ENCODE data around the gene RASSF3. TPM values are rescaled to one million over a fixed set of nuclear protein-coding genes. Genes with fewer than 3 reads are reported as not detected.

The RASSF3 gene
- polyA plus RNA-seq, 3 donors = 6.6 to 77.9 (median 14.5) TPM

- Histone ChIP-seq H3K4me1 (ENCODE audit: control insufficient read depth in 1 of 2, insufficient read depth in 2 of 2, low read length in 2 of 2) (peaks cover 91 to 97% of the 10 kb centered on the region in 2 donors), H4K20me1 (ENCODE audit: insufficient read depth, low read length) (peaks cover 100% of the 10 kb centered on the region), H3K36me3 (replicated peaks in 1 of 2; ENCODE audit: control insufficient read depth in 1 of 2, insufficient read depth in 2 of 2, low read length in 2 of 2) (peaks cover 4 to 12% of the 10 kb centered on the region in 2 donors), H3K9ac (ENCODE audit: insufficient read depth, low read length, poor library complexity, severe bottlenecking) (no peak overlapping the region), H3K9me3 (replicated peaks in 1 of 2; ENCODE audit: control insufficient read depth in 1 of 2, insufficient read depth in 1 of 2, low read length in 2 of 2) (no peaks in the 10 kb centered on the region), H2AFZ (ENCODE audit: insufficient read depth, low read depth, low read length, poor library complexity, severe bottlenecking) (no peak overlapping the region), H3K4me3 (replicated peaks in 1 of 3; ENCODE audit: low read depth in 2 of 3, low read length in 3 of 3) (peak overlapping the region in 1 of 3 experiments; percentile 19), H3K79me2 (ENCODE audit: insufficient read depth, low read length) (peaks cover 100% of the 10 kb centered on the region), H3K27me3 (ENCODE audit: control insufficient read depth in 2 of 2, insufficient read depth in 2 of 2, low read length in 2 of 2) (no peaks in the 10 kb centered on the region), H3K4me2 (replicated peaks; ENCODE audit: extremely low read depth, low read length, poor library complexity, severe bottlenecking) (peak overlapping the region; percentile 48), H3K27ac (ENCODE audit: low read depth in 1 of 2, low read length in 2 of 2) (peak overlapping the region; percentile 45 to 49)
- intact Hi-C loops (cut with micrococcal nuclease) = loop anchor here in 1 of 2 donors (5.0 kb wide), 1 partner anchor 61 kb away; the partner anchor contains the start of gene RASSF3
- Mint-ChIP-seq H3K4me1 (peaks cover 87% of the 10 kb centered on the region), H3K27ac (peak overlapping the region; percentile 71 to 88 (median 85)), H3K36me3 (peaks cover 17 to 33% of the 10 kb centered on the region in 2 donors), H3K9me3 (peaks cover 0 to 3% (median 0%) of the 10 kb centered on the region in 7 donors), H3K27me3 (ENCODE audit: low read depth in 3 of 3) (peaks cover 0 to 4% (median 0%) of the 10 kb centered on the region in 3 donors), H3K4me3 (peak overlapping the region; percentile 27 to 64)
- no peak for TF ChIP-seq CTCF (IDR thresholded peaks at IDR 0.05)
- WGBS (ENCODE audit: insufficient coverage) = 0% methylated on average over 4 of the region's 8 CpGs
- peak; percentile 25 to 35 (median 27) for DNase-seq
Observed at GRCh38 chr12:64672925-64673409, 62.7 kb downstream of the RASSF3 start.

GRCh38 chr12:64673490-64674169, 63.3 kb downstream of the RASSF3 start:
- Mint-ChIP-seq H3K27me3 (ENCODE audit: low read depth in 3 of 3) (peaks cover 0 to 4% (median 0%) of the 10 kb centered on the region in 3 donors), H3K27ac (peak overlapping the region; percentile 9 to 88 (median 82)), H3K36me3 (peaks cover 17 to 30% of the 10 kb centered on the region in 2 donors), H3K4me1 (peaks cover 87% of the 10 kb centered on the region), H3K9me3 (peaks cover 0 to 3% (median 0%) of the 10 kb centered on the region in 7 donors), H3K4me3 (peak overlapping the region in 1 of 2 donors; percentile 64)
- Histone ChIP-seq H3K27ac (ENCODE audit: low read depth in 1 of 2, low read length in 2 of 2) (peak overlapping the region; percentile 16 to 49), H3K79me2 (ENCODE audit: insufficient read depth, low read length) (peaks cover 100% of the 10 kb centered on the region), H3K9me3 (replicated peaks in 1 of 2; ENCODE audit: control insufficient read depth in 1 of 2, insufficient read depth in 1 of 2, low read length in 2 of 2) (no peaks in the 10 kb centered on the region), H3K9ac (ENCODE audit: insufficient read depth, low read length, poor library complexity, severe bottlenecking) (no peak overlapping the region), H3K4me2 (replicated peaks; ENCODE audit: extremely low read depth, low read length, poor library complexity, severe bottlenecking) (peak overlapping the region; percentile 48), H3K4me3 (replicated peaks in 1 of 3; ENCODE audit: low read depth in 2 of 3, low read length in 3 of 3) (peak overlapping the region in 1 of 3 experiments; percentile 19), H3K36me3 (replicated peaks in 1 of 2; ENCODE audit: control insufficient read depth in 1 of 2, insufficient read depth in 2 of 2, low read length in 2 of 2) (peaks cover 4 to 18% of the 10 kb centered on the region in 2 donors), H3K27me3 (ENCODE audit: control insufficient read depth in 2 of 2, insufficient read depth in 2 of 2, low read length in 2 of 2) (no peaks in the 10 kb centered on the region), H4K20me1 (ENCODE audit: insufficient read depth, low read length) (peaks cover 100% of the 10 kb centered on the region), H3K4me1 (ENCODE audit: control insufficient read depth in 1 of 2, insufficient read depth in 2 of 2, low read length in 2 of 2) (peaks cover 91 to 97% of the 10 kb centered on the region in 2 donors), H2AFZ (ENCODE audit: insufficient read depth, low read depth, low read length, poor library complexity, severe bottlenecking) (no peak overlapping the region)
- no peak for DNase-seq
- 72% methylated on average over 2 of the region's 9 CpGs for WGBS (ENCODE audit: insufficient coverage)
- intact Hi-C loops (cut with micrococcal nuclease) = loop anchor here in 1 of 2 donors (5.0 kb wide), 1 partner anchor 61 kb away; the partner anchor contains the start of gene RASSF3
- no peak for TF ChIP-seq CTCF (IDR thresholded peaks at IDR 0.05)

All from CD14-positive monocyte (primary cell).